Sciatic nerve (tissue), 2 donors: Measurements from ENCODE around the gene BMERB1. TPM values are rescaled to one million over a fixed set of nuclear protein-coding genes. Genes with fewer than 3 reads are reported as not detected.
"Not testable (repeated sequence)": the region's sequence is repeated elsewhere in the genome, so short reads cannot be mapped to it uniquely, and the experiment has no call there.

ENCODE experiments used
- ATAC-seq: fragments of 200-7000 bp; cut with Tn5 transposase; one replicate; pipeline ENCODE4 v1.9.1; 2020; ENCODE audit warnings: mild to moderate bottlenecking, moderate library complexity
- DNase-seq: peaks from one replicate; pipeline ENCODE4 v3.0.0-alpha.2; 2020; ENCODE audit warnings: low spot score
- intact Hi-C: fragments of 100-400 bp; cut with DNase I; formaldehyde crosslinking; loops from one replicate; pipeline ENCODE4 v1.14.2; 2022
- total RNA-seq: library from RNA; stranded (reverse); fragmentation: NEBNext Ultra II Directional; extraction: Animal tissue kit (Norgen Biotek cat#: 25700); gene quantifications from one replicate; pipeline ENCODE4 v1.2.1, GENCODE V29; 2021
- donor health status: DM: no; HTN: no; CAD: no.
- donor health status: DM: no; HTN: no; CAD: no.

BMERB1 gene
- total RNA-seq, 1 donor from 2014 or later = 40.0 TPM

DNA sequence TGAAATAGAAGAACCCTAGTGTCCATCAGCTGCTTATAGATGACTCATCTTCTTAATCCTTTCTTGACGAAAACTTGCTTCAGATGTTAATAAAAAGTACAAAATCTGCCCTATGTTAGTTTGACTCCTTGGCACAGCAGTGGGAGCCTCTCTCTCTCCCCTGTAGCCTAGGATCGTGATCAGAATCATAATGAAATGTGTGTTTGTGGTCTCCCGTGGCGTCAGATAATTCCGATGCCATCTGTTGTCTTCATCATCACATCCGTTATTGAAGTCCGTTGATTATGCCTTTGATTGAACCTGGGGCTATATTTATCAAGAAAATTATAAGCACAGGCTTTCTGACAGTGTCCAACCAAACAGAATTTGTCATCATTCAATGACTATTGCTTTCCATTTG lies 102.5 kb downstream of the BMERB1 start:
- DNase-seq (no peak), ATAC-seq (no peak)
- intact Hi-C loops = no loop called here

DNA sequence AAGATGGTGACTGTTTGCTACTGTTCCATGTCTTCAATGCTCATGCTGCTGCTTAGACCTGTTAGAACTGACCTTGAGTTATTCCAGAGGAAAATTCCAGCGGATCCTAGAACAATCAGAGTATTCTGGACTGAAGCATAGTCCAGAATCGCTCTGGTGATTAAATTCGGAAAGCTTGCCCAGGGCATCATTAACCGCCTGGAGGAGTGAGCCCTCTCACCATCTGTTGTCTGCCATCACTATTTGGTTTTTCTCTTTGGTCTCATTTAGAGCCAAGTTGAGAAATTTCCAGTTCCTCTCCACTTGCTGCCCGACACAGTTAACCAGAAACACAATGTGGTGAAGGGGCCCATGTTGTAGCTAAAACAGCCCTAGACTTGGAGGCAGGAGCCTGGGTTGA lies 104.1 kb downstream of the BMERB1 start:
- DNase-seq (no peak), ATAC-seq (no peak)
- intact Hi-C loops = no loop called here

DNA sequence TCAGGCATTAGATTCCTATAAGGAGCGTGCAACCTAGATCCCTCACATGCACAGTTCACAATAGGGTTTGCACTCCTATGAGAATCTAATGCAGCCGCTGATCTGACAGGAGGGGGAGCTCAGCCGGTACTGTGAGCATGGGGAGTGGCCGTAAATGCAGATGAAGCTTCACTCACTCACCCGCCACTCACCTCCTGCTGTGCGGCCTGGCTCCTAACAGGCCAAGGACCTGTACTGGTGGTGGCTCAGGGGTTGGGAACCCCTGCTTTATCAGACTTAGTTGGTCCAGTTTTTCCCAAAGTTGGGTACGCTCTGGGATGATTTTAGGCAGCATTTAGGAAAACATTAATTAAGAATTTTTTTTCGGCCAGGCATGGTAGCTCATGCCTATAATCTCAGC lies 104.8 kb downstream of the BMERB1 start:
- intact Hi-C loops = no loop called here
- DNase-seq (no peak), ATAC-seq (no peak)

DNA sequence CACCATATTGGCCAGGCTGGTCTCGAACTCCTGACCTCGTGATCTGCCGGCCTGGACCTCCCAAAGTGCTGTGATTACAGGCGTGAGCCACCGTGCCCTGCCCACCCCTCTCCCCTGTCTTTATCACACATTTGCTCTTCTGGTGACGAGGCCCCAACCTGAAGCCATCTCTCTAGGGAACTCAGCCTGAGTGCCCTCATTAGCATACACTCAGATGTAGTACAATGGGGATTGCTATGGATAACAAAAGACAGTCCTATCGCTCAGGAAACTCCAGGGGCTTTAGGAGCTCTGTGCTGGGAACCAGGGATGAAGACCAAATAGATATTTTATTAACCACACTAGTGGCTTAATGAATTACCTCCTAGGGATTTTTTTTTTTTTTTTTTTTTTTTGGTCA lies 107.9 kb downstream of the BMERB1 start:
- ATAC-seq (no peak), DNase-seq (no peak)
- intact Hi-C loops = no loop called here

DNA sequence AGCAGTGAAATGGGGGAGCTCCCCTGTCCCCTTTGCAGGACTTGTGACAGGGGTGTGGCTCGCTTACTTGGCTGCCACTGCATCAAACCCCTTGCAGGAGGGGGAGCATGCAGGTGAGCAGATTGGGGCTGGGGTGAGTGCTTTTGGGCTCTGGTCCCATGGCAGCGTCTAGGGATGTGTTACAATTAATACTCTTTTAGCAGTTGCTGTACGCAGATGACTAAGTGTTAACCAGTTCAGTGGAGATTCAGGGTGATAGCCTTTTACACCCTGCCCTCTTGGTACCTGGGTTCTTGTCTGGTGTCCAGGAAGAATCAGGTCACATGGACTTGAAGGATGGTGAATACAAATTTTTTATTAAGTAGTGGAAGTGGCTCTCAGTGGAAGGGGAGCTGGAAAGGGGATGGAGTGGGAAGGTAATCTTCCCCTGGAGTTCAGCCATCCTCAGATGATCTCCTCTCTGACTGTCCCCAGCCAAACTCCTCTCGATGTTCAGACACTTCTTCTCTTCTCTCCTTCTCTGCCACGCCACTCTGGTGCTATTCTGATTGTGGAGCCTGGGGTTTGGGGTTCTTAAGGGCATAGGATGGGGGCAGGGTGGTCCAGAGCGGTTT lies 108.5 kb downstream of the BMERB1 start:
- intact Hi-C loops = no loop called here
- no peak for ATAC-seq

DNA sequence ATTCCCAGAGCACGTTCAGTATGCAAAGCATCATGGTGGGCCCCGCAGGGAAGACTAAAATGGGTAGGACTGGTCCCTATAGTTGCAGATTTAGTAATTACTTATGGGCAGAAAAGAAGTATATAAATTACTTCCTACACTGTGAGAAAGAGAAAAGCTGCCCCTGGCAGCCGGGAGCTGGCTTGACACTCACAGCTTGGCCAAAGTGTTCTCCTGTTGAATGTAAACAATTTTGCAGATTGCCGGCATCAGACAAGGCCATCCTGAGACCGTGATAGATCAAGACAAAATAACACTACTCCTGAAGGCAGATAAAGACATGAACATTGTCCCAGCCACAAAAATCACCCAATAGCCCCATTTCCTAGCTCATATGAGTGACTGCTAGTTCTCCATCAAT lies 110.0 kb downstream of the BMERB1 start:
- no peak for ATAC-seq
- no peak for DNase-seq
- intact Hi-C loops = no loop called here

More for the DNA sequence above, 108.5 kb downstream of the BMERB1 start:
- no peak for DNase-seq

DNA sequence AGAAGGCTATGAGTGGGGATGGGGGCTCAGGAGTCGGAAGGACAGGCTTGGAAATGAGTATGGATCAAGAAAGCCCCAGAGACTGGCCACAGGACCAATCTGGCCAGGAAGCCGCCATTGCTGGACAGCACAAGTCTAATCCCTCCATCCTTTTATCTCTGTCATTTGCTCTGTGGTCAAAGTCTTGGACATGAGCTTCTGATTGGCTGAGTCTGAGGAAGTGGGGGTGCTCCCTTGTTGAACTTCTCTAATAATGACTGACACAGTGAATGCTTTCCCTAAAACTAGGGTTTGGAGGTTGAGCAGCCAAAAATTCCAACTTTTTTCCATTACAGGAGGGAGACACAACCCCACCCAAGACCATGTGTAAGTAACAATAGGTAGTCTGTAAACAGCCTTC lies 111.2 kb downstream of the BMERB1 start:
- intact Hi-C loops = no loop called here
- ATAC-seq = no peak
- DNase-seq = no peak

DNA sequence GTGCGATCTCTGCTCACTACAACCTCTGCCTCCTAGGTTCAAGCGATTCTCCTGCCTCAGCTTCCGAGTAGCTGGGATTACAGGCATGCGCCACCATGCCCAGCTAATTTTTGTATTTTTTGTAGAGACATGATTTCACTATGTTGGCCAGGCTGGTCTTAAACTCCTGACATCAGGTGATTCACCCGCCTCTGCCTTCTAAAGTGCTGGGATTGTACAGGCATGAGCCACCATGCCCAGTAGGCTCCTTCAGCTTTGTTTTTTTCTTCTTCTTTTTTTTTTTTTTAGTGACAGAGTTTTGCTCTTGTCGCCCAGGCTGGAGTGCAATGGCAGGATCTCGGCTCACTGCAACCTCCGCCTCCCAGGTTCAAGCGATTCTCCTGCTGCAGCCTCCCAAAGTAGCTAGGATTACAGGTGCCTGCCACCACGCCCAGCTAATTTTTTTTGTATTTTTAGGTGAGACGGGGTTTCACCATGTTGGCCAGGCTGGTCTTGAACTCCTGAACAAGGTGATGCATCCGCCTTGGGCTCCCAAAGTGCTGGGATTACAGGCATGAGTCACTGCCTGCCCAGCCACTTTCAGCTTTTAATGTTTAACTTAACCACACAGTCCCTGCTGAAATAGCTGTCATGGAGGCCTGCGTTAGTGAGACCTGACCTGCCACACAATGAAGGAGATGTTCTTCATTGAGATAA lies 112.8 kb downstream of the BMERB1 start:
- intact Hi-C loops, ATAC-seq, DNase-seq: not testable (repeated sequence)

DNA sequence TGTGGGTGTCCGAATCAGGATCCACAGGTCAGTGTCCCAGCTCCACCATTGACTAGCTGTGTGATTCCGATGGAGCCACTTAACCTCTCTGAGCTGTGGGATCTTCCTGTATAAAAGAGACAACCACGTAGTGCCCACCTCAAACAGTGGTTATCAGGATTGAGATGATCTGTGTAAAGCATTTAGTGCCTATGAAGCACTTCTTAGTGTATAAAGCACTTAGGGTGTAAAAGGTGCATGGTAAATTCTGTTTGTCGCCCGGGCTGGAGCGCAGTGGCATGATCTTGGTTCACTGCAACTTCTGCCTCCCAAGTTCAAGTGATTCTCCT lies 113.3 kb downstream of the BMERB1 start:
- intact Hi-C loops = no loop called here
- no peak for ATAC-seq
- DNase-seq = no peak

DNA sequence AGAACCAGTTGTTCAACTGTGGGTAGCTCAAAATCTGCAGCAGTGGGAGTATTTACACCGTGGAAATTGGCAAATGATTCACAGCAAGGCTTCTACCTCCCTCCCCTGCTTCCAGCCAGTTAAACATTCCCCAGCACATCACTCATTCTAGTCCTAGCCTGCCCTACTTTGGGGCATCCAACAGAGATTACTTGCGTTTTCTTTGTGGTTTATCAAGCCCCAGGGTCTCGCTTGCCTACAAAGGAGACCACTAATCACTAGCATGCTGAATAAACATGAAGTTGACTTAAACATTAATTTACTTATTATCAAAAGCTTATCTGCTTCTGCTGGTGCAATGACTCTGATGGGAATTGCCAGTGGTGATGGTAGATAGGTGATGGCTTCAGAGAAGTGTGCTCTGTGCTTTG lies 114.1 kb downstream of the BMERB1 start:
- intact Hi-C loops = no loop called here
- no peak for DNase-seq
- no peak for ATAC-seq

DNA sequence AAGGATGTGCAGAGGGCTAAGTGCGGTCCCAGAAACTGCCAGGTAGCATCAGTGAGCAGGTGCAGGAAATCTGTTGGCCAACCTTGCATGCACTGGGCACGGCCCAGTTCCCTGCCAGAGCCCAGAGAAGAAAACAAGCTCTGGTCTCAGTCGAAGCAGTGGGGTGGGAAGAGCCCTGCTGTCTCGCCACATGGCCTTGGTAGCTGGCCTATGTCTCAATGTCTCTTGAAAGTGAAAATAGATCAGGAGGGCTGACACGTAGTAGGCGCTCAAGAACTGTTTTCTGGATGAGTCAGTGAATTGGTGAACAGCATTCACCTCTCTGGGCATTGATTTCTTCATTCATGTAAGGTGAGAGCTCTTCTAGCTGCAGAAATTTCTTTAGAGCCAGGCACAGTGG lies 118.1 kb downstream of the BMERB1 start:
- no peak for DNase-seq
- no peak for ATAC-seq
- intact Hi-C loops = no loop called here

DNA sequence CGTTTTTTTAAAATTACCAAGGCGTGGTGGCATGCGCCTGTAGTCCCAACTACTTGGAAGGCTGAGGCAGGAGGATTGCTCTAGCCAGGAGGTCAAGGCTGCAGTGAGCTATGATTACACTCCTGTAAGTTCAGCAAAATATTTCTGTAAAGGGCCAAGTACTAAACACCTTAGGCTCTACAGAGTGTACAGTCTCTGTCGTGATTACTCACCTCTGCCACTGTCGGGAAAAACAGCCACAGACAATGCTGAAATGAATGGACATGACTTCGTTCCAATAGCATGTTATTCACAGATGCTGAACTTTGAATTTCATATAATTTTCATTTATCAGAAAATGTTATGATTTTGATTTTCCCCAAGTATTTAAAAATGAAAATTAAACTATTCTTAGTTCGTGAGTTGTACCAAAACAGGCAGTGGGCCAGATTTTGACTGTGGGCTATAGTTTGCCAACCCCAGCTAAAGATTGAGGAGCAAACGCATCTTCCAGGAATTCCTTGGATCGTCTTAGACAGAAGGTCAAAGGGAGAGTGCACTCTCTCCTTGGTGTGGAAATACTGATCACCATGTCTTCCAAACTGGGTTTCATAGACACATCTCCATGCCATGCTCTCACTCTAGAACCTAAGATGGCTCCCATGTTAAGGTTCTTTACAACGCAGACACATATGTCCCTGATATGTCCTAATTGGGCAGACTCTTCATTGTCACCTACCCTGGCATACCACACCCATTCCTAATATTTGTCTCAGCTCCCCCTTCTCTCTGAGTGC lies 119.1 kb downstream of the BMERB1 start:
- DNase-seq = no peak
- intact Hi-C loops = no loop called here
- peak; percentile 41 for ATAC-seq

DNA sequence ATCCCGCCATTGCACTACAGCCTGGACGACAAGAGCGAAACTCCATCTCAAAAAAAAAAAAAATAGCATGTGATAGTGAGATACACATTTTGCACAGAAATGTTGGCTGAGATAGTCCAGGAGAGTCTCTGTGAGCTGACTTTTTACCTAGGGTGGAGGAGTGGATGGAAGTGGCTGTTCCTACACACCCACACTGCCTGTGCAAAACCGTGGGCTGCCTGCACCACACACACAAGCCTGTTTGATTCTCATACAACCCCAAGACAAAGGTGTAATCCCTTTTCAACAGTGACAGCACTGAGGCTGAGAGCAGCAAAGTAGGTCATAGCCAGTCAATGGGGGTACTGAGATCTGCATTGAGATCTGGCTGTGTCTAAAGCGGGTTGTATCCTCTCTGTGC lies 121.7 kb downstream of the BMERB1 start:
- intact Hi-C loops = no loop called here
- ATAC-seq (no peak), DNase-seq (no peak)

DNA sequence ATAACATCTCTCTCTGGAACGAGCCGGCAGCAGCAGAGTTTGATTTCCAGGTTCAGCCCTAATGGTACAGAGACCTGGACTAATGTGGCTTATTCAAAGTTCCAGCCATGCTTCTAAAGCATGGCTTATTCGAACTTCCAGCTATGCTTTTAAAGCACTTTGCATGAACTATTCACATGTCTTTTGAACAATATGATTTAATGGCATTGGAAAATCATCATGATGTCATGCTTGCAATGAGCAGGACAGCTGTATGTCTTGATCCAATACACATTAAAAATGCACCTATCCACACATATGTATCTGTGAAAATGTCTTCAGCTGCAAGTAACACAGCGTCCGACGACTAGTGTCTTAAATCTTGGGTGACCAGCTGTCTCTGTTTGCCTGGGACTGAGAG lies 122.9 kb downstream of the BMERB1 start:
- no peak for DNase-seq
- intact Hi-C loops = no loop called here
- ATAC-seq = no peak

DNA sequence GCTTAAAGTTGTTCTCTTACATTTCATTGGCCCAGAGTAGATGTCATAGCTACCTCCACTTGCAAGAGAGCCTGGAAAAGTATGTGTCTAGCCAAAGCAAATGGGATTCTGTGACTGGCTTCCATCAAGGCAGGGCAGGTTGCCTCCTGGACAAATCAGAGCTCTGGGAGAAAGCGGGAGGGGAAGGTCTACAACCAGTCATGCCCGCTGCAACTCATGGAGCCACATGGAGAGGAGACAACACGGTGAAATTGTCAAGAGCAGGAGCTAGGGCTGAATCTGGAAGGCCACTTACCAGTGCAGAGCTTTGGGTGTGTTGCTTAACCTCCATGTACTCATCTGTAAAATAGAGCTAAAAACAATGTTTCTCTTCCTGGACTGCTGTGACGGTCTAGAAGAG lies 124.8 kb downstream of the BMERB1 start:
- DNase-seq (no peak), ATAC-seq (no peak)
- intact Hi-C loops = no loop called here

DNA sequence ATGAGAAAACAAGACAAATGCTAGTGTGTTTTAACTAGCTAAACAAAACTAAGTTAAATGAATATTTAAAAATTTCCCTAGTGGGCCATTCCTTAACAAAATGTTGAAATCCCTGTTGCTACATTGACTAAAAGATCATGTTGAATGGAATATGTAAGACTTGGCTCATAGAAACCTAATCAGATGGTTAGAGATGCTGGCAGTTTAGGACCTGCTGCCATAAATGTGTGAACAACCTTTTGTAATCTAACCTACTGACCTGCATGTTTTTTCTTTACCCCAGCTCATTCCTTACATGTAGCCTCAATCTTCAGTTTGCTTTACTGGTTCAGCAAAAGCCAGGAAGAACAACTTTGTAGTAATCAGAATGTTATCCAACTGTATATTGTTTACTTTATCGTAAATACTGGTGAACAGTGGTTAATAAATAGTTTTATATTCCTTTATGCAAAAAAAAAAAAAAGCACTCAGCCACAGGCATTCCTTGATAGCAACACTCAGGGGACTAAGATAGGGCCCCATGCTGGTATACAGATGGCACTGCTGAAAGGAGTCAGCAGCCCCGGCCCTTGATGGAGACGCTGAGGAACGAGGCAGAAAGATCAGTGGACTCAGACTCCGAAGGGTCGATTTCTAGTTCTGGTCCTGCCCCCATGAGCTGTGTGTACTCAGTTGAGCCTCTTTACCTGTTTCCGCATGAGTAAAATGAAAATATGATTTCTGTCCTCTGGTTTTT lies 130.4 kb downstream of the BMERB1 start:
- ATAC-seq = peak; percentile 55
- intact Hi-C loops = no loop called here
- no peak for DNase-seq

DNA sequence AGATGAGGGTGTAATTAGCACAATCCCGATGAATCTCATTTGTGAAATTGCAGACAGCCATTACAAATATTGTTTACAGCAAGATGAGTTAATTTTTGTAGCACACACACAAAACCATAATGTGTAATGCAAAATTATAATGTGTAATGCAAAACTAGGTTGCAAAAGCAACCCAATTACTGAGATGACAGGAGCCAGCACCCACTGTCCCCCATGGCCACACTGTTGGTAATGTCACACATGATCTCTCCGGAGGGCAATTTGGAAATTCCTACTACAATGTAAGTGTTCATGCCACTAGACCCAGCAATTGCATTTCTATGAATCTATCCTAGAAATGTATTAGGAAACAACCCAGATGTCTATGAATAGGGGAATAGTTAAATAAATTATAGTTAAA lies 131.7 kb downstream of the BMERB1 start:
- intact Hi-C loops = no loop called here
- ATAC-seq = no peak
- no peak for DNase-seq

DNA sequence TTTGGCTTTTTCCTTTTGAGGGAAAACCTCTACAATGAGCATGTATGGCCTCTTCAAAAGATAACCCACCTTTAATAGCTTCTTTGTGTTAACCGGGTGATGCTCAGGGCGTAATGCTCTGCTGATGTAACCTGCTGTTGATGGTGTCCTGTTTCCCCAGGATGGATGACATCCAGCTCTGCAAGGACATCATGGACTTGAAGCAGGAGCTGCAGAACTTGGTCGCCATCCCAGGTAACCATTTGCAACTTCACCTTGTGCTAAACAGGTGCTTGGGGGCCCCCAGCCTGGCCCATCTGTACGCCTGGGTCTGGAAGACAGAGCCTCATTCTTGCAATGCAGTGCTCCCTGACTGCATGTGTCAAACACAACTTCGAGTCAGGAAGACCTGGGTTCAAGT lies 133.4 kb downstream of the BMERB1 start:
- no peak for ATAC-seq
- DNase-seq = no peak
- intact Hi-C loops = no loop called here

DNA sequence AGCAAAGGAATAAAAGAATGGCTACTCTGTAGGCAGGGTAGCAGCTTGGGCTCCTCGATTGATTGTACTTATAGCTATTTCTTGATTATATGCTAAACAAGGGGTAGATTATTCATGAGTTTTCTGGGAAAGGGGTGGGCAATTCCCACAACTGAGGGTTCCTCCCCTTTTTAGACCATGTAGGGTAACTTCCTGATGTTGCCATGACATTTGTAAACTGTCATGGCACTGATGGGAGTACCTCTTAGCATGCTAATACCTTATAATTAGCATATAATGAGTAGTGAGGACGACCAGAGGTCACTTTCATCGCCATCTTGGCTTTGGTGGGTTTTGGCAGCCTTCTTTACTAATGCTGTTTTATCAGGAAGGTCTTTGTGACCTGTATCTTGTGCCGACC lies 136.3 kb downstream of the BMERB1 start:
- DNase-seq, intact Hi-C loops, ATAC-seq: not testable (repeated sequence)

DNA sequence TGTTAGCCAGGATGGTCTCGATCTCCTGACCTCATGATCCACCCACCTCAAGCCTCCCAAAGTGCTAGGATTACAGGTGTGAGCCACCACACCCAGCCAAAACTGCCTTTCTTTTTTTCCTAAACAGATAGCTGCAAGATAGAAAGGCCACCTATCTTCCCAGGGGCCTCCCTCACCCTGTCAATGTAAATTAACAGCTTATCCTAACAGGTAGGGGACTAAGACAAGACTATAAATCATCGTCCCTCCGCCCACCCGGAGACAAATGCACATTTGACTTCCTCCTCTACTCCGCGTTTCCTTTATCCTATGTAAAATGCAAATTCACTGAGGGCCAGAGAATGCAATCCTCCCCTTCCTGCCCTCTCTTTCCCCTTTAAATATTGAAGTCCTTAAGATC lies 137.2 kb downstream of the BMERB1 start:
- ATAC-seq = no peak
- DNase-seq = no peak
- intact Hi-C loops = no loop called here
